DMS153 (cell line): ENCODE data around the gene LHCGR.
A peak's percentile ranks its signal among the peaks of the same experiment; 100 is the strongest.
"Not testable (repeated sequence)": the region's sequence is repeated elsewhere in the genome, so short reads cannot be mapped to it uniquely, and the experiment has no call there.

ENCODE experiments used
- DNase-seq: peaks from one replicate; lab custom pipeline; 2025; lab: John Stamatoyannopoulos, UW

LHCGR gene

DNA sequence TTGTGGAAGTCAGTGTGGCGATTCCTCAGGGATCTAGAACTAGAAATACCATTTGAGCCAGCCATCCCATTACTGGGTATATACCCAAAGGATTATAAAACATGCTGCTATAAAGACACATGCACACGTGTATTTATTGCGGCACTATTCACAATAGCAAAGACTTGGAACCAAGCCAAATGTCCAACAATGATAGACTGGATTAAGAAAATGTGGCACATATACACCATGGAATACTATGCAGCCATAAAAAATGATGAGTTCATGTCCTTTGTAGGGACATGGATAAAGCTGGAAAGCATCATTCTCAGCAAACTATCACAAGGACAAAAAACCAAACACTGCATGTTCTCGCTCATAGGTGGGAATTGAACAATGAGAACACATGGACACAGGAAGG, 16.3 kb downstream of the LHCGR start:
- DNase-seq: not testable (repeated sequence)

DNA sequence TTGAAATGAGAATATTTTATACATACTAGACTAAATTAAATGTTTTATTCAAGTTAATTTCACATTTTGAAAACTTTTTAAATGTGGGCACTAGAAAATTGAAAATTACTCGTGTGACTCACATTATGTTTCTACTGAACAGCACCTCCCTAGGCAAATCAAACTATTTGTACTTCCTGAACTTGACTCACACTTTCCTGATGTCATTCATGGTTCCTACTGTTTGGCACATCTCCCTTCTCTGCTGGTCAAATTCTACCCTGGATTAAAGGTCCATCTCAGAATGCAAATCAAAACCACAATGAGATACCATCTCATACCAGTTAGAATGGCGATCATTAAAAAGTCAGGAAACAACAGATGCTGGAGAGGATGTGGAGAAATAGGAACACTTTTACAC, 16.7 kb downstream of the LHCGR start:
- no peak for DNase-seq

DNA sequence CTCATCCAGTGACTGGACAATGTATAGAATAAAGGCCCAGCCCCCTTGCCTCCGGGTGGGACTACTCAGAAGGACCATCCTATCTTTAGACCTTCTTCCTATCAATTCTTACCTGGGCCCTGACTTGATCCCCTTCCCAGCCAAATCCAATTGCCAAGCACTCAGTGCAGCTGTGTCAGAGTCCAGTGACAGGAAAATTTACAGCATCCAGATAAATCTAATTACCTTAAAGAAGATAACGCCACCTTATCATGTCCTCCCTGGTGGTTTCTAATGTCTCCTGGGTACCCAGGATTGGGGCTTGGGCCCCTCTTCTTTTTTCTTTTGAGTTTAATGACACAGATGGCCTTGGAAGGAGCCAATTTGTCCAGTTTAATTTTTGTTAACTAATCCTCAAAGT, 19.3 kb downstream of the LHCGR start:
- DNase-seq: no peak

DNA sequence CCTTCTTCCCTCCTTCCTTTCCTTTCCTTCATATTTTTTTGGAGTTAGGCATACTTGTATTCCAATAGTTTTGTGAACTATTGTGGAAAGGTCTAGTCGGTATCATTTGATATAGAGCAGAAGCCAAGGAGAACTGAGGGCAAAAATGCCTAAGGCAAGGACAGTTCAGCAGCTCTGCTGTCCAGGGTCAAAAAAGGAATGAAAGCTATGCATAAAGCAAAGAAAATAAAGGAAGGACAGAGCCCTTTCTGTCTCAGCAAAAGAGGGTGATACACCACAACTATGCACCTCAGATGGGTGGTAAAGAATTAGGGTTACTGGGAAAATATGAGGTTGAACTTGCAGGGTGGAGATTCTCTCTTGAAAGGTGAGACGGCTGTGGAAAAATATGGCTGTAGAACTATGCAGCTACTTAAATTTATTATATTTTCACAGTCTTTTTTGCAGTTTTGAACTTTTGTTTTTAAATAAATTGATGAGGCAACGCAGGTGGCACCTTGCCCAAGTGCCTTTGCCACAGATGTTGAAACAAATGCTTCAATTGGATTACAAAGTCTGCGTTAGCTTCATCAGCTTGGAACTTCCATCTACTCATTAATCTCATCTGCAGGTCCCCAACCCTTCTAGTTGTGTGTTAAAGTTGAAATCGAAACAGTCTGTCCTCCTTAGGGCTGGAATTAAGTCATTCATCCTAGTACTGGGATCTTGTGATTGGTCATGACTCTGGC, 20.8 kb downstream of the LHCGR start:
- DNase-seq: no peak

- DNase-seq: peak; percentile 90
Observed at GRCh38 chr2:48733067-48733503, 22.4 kb downstream of the LHCGR start.

DNA sequence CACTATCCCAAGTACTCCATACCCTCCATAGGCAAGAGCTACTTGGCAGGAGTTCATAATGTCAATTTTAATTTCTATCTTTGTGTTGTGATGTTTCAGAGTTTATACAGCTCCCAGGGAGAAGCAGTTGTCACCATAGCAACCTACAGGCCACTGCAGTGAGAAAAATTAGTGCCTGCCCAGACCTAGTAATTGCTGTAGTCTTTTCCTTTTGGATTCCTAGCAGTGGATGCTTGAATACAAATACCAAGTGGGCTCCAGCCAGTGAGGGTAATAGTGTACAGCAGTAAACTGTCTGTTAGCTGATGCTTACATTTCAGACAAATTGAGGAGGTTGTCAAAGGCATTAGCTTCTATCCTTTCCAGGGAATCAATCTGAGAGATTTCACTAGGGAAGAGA, 26.7 kb downstream of the LHCGR start:
- DNase-seq: no peak

DNA sequence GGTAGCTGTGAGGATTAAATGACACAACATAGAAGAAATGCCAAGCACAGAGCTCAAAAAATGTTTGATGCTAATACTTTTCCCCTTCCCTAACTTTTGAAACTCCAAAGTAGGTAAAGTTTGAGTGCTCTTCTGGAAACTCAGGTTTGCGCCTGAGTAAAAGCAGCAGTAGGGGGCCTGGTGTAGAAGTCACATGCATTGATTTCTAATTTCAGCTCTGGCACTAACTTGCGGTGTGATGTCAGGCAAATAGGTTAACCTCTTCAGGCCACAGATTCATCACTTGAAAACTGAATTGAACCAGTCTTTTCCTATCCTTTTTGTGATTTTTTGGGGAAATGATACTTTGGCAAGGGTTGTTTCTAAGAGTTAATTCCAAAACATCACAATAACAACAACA, 27.2 kb downstream of the LHCGR start:
- no peak for DNase-seq

DNA sequence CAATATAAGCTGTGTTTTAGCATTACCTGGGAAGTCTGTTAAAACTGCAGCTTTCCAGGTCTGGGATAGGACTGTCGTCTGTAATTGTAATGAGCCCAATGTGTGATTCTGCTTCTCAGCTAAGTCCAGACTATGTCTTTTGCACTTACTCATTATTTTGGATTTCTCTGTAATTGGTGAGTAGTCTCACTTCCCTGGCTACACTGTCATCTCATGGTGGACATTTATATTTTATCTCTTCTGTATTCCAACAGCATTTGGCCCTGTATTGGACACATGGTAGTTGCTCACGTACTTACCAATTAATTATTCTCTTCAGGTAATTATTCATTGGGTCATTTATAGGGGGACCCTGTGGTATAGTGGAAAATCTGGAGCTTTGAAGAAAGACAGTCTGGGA, 28.0 kb downstream of the LHCGR start:
- DNase-seq: no peak

- no peak for DNase-seq
Observed at GRCh38 chr2:48725696-48726494, 29.6 kb downstream of the LHCGR start.

GRCh38 chr2:48724278-48724677, 31.2 kb downstream of the LHCGR start:
- DNase-seq: no peak

- DNase-seq: no peak
Observed at GRCh38 chr2:48723129-48723528, 32.4 kb downstream of the LHCGR start.

DNA sequence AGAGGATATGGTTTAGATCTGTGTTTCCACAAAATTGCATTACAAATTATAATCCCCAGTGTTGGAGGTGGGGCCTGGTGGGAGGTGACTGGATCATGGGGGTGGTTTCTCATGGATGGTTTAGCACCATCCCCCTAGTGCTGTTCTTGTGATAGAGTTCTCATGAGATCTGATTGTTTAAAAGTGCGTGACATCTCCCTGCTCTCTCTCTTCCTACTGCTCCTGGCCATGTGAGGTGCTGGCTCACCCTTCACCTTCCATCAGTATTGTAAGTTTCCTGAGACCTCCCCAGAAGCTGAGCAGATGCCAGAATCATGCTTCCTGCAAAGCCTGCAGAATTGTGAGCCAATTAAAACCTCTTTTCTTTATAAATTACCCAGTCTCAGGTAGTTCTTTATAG, 33.1 kb downstream of the LHCGR start:
- no peak for DNase-seq

DNA sequence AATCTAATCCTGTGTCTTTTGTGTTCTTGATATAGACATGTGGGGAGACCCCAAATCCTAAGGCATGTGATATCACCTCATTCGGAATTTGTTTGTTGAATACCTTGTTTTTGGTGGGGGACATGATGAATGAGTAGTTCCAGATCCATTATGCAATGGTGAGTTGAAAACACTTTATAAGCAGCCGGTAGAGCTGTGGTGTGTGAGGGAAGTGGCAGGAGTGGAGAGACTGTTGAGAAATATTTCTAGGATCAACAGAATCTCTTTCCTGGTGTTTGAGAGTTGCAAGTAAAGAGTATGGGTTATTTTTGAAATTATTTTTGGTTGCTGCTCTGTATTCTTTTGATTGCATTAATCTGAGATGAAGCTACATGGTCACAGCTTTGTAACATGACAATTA, 34.4 kb downstream of the LHCGR start:
- no peak for DNase-seq

DNA sequence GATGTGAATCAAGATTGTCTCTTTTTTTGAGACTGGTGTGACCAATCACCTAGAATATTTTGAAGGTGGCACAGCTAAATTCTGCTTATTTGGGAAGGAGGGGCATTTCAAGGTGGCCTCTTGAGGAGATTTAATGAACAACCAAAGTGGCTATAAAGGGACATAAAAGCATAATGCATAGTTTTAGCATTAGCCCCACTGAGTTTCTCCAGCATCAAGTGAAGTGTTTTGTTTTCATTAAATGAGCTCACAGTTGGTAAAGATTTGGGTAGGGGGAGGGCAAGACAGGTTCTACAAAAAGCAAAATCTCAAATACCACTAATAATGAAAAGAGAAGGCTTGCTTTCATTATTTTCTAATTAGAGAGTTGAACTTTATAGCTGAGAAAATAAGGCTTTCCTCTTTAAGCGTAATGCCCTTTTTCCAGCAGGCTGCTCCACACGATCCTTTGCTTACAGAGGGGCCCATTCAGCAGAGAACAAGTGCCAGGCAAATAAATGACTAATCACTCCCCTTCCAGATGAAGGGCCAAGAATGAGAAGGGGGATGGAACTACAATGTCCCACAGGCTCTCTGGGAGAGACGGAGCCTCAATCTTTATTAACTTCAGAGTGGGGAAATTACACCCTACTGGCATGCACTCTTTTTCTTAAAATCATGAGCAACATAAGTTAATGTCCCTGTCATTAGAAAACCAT, 35.9 kb downstream of the LHCGR start:
- peak; percentile 47 for DNase-seq

DNA sequence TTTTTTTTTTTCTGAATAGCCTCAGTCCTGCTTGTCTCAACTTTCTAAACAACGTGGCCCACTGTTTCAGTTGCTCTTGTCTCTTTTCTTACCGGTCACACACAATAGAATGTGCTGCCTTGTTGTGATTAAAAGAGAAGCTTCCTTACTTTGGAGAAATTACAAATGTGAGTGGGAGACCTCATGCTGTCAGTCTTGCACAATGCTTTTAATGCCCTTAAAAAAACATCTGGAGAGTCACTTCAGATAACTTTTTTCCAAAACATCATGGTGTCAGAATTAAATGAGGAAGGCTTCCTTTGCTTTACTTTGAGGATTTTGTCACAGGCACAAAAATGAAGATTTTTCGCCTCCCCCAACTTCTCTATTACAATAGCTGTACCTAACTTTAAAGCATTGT, 37.7 kb downstream of the LHCGR start:
- DNase-seq: no peak

DNA sequence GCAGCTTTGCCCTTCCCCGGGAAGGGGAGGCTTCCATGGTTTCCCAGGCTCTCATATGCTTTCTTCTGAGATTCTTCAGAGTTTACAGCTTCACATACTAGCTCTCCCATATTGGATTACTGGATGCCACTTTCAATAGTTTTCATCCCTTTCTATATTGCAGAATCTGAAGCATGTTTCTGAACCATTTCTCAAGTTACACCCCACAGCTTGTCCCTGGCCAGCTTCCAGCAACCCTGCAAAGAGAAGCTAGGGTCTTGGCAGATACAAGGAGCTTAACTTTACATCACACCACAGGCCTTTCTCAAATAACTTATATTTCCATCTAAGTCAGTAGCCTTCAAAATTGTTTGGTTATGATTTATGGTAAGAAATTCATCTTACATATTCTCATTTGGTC, 39.6 kb downstream of the LHCGR start:
- DNase-seq: no peak

DNA sequence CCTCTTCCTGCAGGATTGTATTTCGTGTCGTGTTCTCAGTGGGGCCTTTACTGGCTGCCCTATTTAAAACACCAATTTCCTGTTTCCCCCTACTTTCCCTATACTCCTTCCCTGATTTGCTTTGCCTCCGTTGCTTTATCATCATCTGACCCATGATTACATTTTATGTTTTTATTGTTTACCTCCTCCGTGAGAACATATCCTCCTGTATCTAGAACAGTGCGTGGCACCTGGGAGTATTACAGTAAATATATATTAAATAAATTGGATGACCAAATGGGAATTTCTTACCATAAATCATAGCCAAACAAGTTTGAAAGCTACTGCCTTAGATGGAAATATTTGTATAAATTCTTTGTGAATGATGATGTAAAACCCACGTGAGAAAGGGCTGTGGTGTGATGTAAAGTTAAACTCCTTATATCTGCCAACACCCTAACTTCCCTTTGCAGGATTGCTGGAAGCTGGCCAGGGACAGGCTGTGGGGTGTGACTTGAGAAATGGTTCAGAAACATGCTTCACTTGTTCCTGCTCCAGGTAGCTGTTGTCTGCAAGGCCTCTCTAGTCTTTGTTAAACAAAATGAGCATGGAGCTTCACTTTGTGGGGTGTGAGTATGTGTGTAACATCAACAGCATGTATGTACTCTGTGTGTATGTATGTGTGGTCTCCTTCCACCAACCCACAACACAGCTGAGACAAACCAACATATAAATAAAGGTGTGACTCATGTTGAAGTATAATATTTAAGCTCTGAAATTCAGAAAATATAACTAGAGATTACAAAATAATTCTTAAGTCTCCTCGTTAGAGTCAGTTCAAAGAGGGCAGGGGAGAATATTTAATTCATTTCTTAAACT, 40.3 kb downstream of the LHCGR start:
- peak; percentile 21 for DNase-seq

DNA sequence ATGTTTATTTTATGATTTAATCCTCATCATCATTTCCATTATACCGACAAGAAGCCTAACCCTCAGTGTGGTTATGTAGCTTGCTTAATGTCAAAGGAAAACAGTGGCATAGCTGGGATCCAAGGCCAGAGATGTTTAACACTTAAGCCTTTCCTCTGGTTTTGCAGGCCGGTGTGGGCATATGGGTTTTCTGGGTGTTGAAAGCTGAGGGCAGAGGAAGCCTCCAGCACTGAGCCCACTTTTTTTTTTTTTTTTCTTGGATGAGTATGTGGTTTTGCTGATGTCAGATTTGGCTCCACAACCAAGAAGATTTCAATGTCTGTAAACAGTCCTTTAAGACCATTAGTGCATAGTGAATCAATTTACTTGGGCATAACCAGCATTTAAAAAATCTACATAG, 41.3 kb downstream of the LHCGR start:
- no peak for DNase-seq

GRCh38 chr2:48713647-48714046, 41.9 kb downstream of the LHCGR start:
- DNase-seq: no peak

- DNase-seq: no peak
Observed at GRCh38 chr2:48712151-48712550, 43.4 kb downstream of the LHCGR start.

DNA sequence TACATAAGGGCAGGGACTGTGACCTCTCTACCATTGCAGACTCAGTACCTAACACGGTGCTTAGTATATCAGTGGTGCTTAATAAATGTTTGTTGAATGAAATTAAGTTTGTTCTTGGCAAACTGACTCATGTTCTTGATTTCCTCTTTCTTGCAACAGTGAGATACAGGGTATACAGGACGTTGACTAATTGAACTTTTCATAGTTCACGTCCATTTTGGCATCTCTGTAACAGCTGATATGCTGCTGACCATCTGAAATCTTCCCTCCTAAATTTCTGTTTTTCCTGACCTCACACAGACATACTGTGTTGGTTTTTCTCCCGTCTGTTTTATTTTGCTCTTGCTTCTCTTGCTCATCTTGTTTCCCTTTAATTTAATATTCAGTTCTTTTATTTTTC, 44.2 kb downstream of the LHCGR start:
- no peak for DNase-seq
